DOHH2 (cell line): ENCODE results near the gene L3MBTL1.
"Not testable (repeated sequence)": the region's sequence is repeated elsewhere in the genome, so short reads cannot be mapped to it uniquely, and the experiment has no call there.

ENCODE experiments used
- H3F3A ChIP-seq: fragments of 200-600 bp; sonication (generic), shearing (Covaris generic); 2 replicates; pipeline ENCODE4 v1.6.0; 2016; ENCODE audit warnings: antibody characterized with exemption, mild to moderate bottlenecking; ENCODE audit not compliant: control insufficient read depth, insufficient read depth
- H3K27ac ChIP-seq: fragments of 200-600 bp; sonication (generic); 2 replicates; pipeline ENCODE4 v1.5.1; 2014; ENCODE audit warnings: low read depth, mild to moderate bottlenecking, low read length, moderate library complexity
- H3K27me3 ChIP-seq: fragments of 200-600 bp; sonication (generic); 2 replicates; pipeline ENCODE4 v1.6.1; 2014; ENCODE audit warnings: mild to moderate bottlenecking, low read length, mixed read lengths; ENCODE audit not compliant: control insufficient read depth
- H3K36me3 ChIP-seq: fragments of 200-600 bp; sonication (generic); 2 replicates; pipeline ENCODE4 v1.6.1; 2014; ENCODE audit warnings: mild to moderate bottlenecking, low read length, moderate library complexity, mixed read lengths; ENCODE audit not compliant: control insufficient read depth
- H3K4me1 ChIP-seq: fragments of 200-600 bp; sonication (generic); 2 replicates; pipeline ENCODE4 v1.6.1; 2014; ENCODE audit warnings: mild to moderate bottlenecking, low read length, mixed read lengths; ENCODE audit not compliant: control insufficient read depth
- H3K4me2 ChIP-seq: fragments of 200-600 bp; sonication (generic); 2 replicates; pipeline ENCODE4 v1.6.0; 2014; ENCODE audit warnings: mild to moderate bottlenecking, low read length, moderate library complexity
- H3K4me3 ChIP-seq: fragments of 200-600 bp; sonication (generic); 2 replicates; pipeline ENCODE4 v1.5.1; 2014; ENCODE audit warnings: mild to moderate bottlenecking, low read length, mixed read lengths
- H3K79me2 ChIP-seq: fragments of 200-600 bp; sonication (generic); 2 replicates; pipeline ENCODE4 v1.6.1; 2014; ENCODE audit warnings: mild to moderate bottlenecking, low read length, mixed read lengths; ENCODE audit not compliant: control insufficient read depth
- H3K9me2 ChIP-seq: fragments of 200-600 bp; sonication (generic); replicated peaks from 2 replicates; pipeline ENCODE4 v1.6.1; 2014; ENCODE audit warnings: mild to moderate bottlenecking, low read length, mixed read lengths; ENCODE audit not compliant: control insufficient read depth
- H3K9me3 ChIP-seq: fragments of 200-600 bp; sonication (generic); 2 replicates; pipeline ENCODE4 v1.6.1; 2014; ENCODE audit warnings: antibody characterized with exemption, low read length, mixed read lengths; ENCODE audit not compliant: control insufficient read depth, insufficient read depth
- H4K20me1 ChIP-seq: fragments of 200-600 bp; sonication (generic); 2 replicates; pipeline ENCODE4 v1.6.0; 2014; ENCODE audit warnings: low read depth, mild to moderate bottlenecking, antibody characterized with exemption, low read length, moderate library complexity; ENCODE audit not compliant: control insufficient read depth, insufficient read depth
- CTCF ChIP-seq: fragments of 200-600 bp; sonication (generic); IDR thresholded peaks from one replicate; pipeline ENCODE4 v1.5.1; 2014; ENCODE audit warnings: antibody characterized with exemption, mild to moderate bottlenecking, low read depth, low read length; ENCODE audit not compliant: poor library complexity, severe bottlenecking
- EZH2phosphoT487 ChIP-seq: fragments of 200-600 bp; sonication (generic); IDR thresholded peaks from 2 replicates; pipeline ENCODE4 v1.6.1; 2017; ENCODE audit warnings: borderline replicate concordance, mild to moderate bottlenecking, antibody characterized with exemption, low read length, moderate library complexity, mixed read lengths

The L3MBTL1 gene

GRCh38 chr20:43490038-43490437 lies 17.5 kb upstream of the L3MBTL1 start:
- H3K27ac ChIP-seq = no peak overlapping the region
- H3F3A ChIP-seq = no peaks in the 10 kb centered on the region
- no peaks in the 10 kb centered on the region for H3K9me2 ChIP-seq
- H3K79me2 ChIP-seq = no peaks in the 10 kb centered on the region
- H3K4me2 ChIP-seq = no peak overlapping the region
- no peaks in the 10 kb centered on the region for H4K20me1 ChIP-seq
- H3K27me3 ChIP-seq = no peaks in the 10 kb centered on the region
- no peaks in the 10 kb centered on the region for H3K36me3 ChIP-seq
- H3K4me3 ChIP-seq = no peak overlapping the region
- no peaks in the 10 kb centered on the region for H3K4me1 ChIP-seq
- no peaks in the 10 kb centered on the region for H3K9me3 ChIP-seq
- TF ChIP-seq CTCF = no peak
- no peak for TF ChIP-seq EZH2phosphoT487

DNA sequence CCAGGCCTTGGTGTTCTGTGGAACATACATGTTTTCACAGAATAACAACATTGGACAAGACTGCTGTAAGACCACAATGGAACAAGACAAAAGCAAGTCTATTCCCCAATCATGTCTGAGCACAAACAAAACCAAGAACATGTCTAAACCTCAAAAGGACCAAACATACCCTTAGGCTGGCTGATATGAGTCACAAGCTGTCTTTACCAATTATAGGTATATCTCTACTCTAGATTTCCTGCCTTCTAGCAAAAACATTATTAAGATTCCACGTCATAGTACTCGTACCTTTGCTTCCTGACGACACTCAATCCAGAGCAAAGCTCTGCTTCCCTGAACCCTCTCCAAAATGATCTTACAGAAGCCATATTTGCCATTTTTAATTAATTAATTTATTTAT lies 15.4 kb upstream of the L3MBTL1 start:
- Histone ChIP-seq H3K36me3 (no peaks in the 10 kb centered on the region), H3F3A (no peaks in the 10 kb centered on the region), H3K9me3 (no peaks in the 10 kb centered on the region), H3K4me1 (no peaks in the 10 kb centered on the region), H3K9me2 (no peaks in the 10 kb centered on the region), H3K79me2 (no peaks in the 10 kb centered on the region), H3K27me3 (no peaks in the 10 kb centered on the region), H3K4me3 (no peak overlapping the region), H4K20me1 (no peaks in the 10 kb centered on the region), H3K4me2 (no peak overlapping the region), H3K27ac (no peak overlapping the region)
- no peak for TF ChIP-seq CTCF
- no peak for TF ChIP-seq EZH2phosphoT487

GRCh38 chr20:43495388-43495787 lies 12.1 kb upstream of the L3MBTL1 start:
- H3K27ac ChIP-seq = no peak overlapping the region
- H3F3A ChIP-seq = no peaks in the 10 kb centered on the region
- no peaks in the 10 kb centered on the region for H3K9me3 ChIP-seq
- H4K20me1 ChIP-seq = no peaks in the 10 kb centered on the region
- H3K4me3 ChIP-seq = no peak overlapping the region
- H3K36me3 ChIP-seq = no peaks in the 10 kb centered on the region
- no peaks in the 10 kb centered on the region for H3K27me3 ChIP-seq
- H3K9me2 ChIP-seq = no peaks in the 10 kb centered on the region
- no peak for TF ChIP-seq CTCF
- H3K4me1 ChIP-seq = no peaks in the 10 kb centered on the region
- H3K79me2 ChIP-seq = no peaks in the 10 kb centered on the region
- H3K4me2 ChIP-seq = no peak overlapping the region

GRCh38 chr20:43502021-43502420 lies 5.5 kb upstream of the L3MBTL1 start:
- H3K9me2 ChIP-seq = not testable (repeated sequence)

More at GRCh38 chr20:43502021-43502420, 5.5 kb upstream of the L3MBTL1 start:
- H3K9me3 ChIP-seq, H3K4me1 ChIP-seq, H3K27ac ChIP-seq, H3K4me2 ChIP-seq, H4K20me1 ChIP-seq, H3F3A ChIP-seq, H3K4me3 ChIP-seq, H3K79me2 ChIP-seq, H3K36me3 ChIP-seq: not testable (repeated sequence)
- peaks cover 14% of the 10 kb centered on the region for H3K27me3 ChIP-seq
